SK-N-SH treated with all-trans-retinoic acid at 6 μM for 48 hours (cell line): ENCODE measurements around the gene TEC.
"Not testable (repeated sequence)": the region's sequence is repeated elsewhere in the genome, so short reads cannot be mapped to it uniquely, and the experiment has no call there.

Experiments
- ATAC-seq: fragments of 200-7000 bp; cut with Tn5 transposase; 3 replicates; pipeline ENCODE4 v1.9.1; 2020; ENCODE audit warnings: mild to moderate bottlenecking, moderate library complexity
- ARNTL ChIP-seq: fragments of 450-650 bp; formaldehyde crosslinking; IDR thresholded peaks from 2 replicates; pipeline ENCODE4 v1.5.0; 2020; ENCODE audit warnings: low read depth, mild to moderate bottlenecking, moderate library complexity, borderline replicate concordance
- BACH2 ChIP-seq: fragments of 250-450 bp; sonication (Bioruptor Pico); IDR thresholded peaks from 2 replicates; pipeline ENCODE4 v1.9.0; 2021; ENCODE audit warnings: mild to moderate bottlenecking, borderline replicate concordance
- CSDC2 ChIP-seq: fragments of 250-450 bp; sonication (Bioruptor Pico); IDR thresholded peaks from 2 replicates; pipeline ENCODE4 v1.5.0; 2020; ENCODE audit warnings: mild to moderate bottlenecking, moderate library complexity
- ESRRG ChIP-seq: fragments of 250-450 bp; sonication (Bioruptor Pico); IDR thresholded peaks from 2 replicates; pipeline ENCODE4 v1.6.1; 2021; ENCODE audit warnings: mild to moderate bottlenecking
- GLIS3 ChIP-seq: fragments of 250-450 bp; sonication (Bioruptor Pico); IDR thresholded peaks from 2 replicates; pipeline ENCODE4 v1.5.0; 2020; ENCODE audit warnings: mild to moderate bottlenecking, moderate library complexity
- ISL1 ChIP-seq: fragments of 250-450 bp; sonication (Bioruptor Pico); IDR thresholded peaks from 2 replicates; pipeline ENCODE4 v2.1.2; 2022; ENCODE audit warnings: mild to moderate bottlenecking, moderate library complexity
- OSR1 ChIP-seq: fragments of 250-450 bp; sonication (Bioruptor Pico); IDR thresholded peaks from 2 replicates; pipeline ENCODE4 v1.8.0; 2022; ENCODE audit warnings: moderate library complexity, mild to moderate bottlenecking, inconsistent platforms
- PPARA ChIP-seq: fragments of 250-450 bp; sonication (Bioruptor Pico); IDR thresholded peaks from 2 replicates; pipeline ENCODE4 v1.5.0; 2020; ENCODE audit warnings: mild to moderate bottlenecking, borderline replicate concordance
- RARB ChIP-seq: fragments of 250-450 bp; sonication (Bioruptor Pico); IDR thresholded peaks from 2 replicates; pipeline ENCODE4 v1.8.0; 2021; ENCODE audit warnings: mild to moderate bottlenecking, moderate library complexity
- SNAI2 ChIP-seq: fragments of 250-450 bp; sonication (Bioruptor Pico); IDR thresholded peaks from 2 replicates; pipeline ENCODE4 v1.5.0; 2020; ENCODE audit warnings: mild to moderate bottlenecking, moderate library complexity
- TCF4 ChIP-seq: fragments of 250-450 bp; sonication (Bioruptor Pico); IDR thresholded peaks from 2 replicates; pipeline ENCODE4 v1.8.0; 2021; ENCODE audit warnings: mild to moderate bottlenecking, moderate library complexity, borderline replicate concordance
- TOX ChIP-seq: fragments of 250-450 bp; sonication (Bioruptor Pico); IDR thresholded peaks from 2 replicates; pipeline ENCODE4 v1.8.0; 2021; ENCODE audit warnings: mild to moderate bottlenecking, moderate library complexity, borderline replicate concordance
- ZC3H10 ChIP-seq: fragments of 250-450 bp; sonication (Bioruptor Pico); IDR thresholded peaks from 2 replicates; pipeline ENCODE4 v1.5.1; 2021; ENCODE audit warnings: mild to moderate bottlenecking, moderate library complexity
- ZFP3 ChIP-seq: fragments of 250-450 bp; sonication (Bioruptor Pico); IDR thresholded peaks from 2 replicates; pipeline ENCODE4 v1.5.0; 2020; ENCODE audit warnings: mild to moderate bottlenecking, moderate library complexity
- ZFP30 ChIP-seq: fragments of 450-650 bp; formaldehyde crosslinking; IDR thresholded peaks from 2 replicates; pipeline ENCODE4 v1.5.0; 2022; ENCODE audit warnings: mild to moderate bottlenecking, moderate library complexity
- ZNF70 ChIP-seq: fragments of 450-650 bp; formaldehyde crosslinking; IDR thresholded peaks from 2 replicates; pipeline ENCODE4 v1.5.0; 2020; ENCODE audit warnings: mild to moderate bottlenecking, moderate library complexity
- ZNF8 ChIP-seq: fragments of 450-650 bp; formaldehyde crosslinking; IDR thresholded peaks from 2 replicates; pipeline ENCODE4 v1.5.0; 2020; ENCODE audit warnings: mild to moderate bottlenecking, moderate library complexity
- TF ChIP-seq, protein P1 (sequence below): fragments of 250-450 bp; sonication (Bioruptor Pico); IDR thresholded peaks from 2 replicates; pipeline ENCODE4 v1.5.1; 2020; ENCODE audit warnings: low read depth, mild to moderate bottlenecking, moderate library complexity
- TF ChIP-seq, protein P2 (sequence below): fragments of 250-450 bp; sonication (Bioruptor Pico); IDR thresholded peaks from 2 replicates; pipeline ENCODE4 v1.8.0; 2020; ENCODE audit warnings: mild to moderate bottlenecking, moderate library complexity, borderline replicate concordance
- TF ChIP-seq, protein P3 (sequence below): fragments of 250-450 bp; sonication (Bioruptor Pico); IDR thresholded peaks from 2 replicates; pipeline ENCODE4 v1.5.0; 2020; ENCODE audit warnings: mild to moderate bottlenecking, moderate library complexity
- TF ChIP-seq, protein P4 (sequence below): fragments of 250-450 bp; sonication (Bioruptor Pico); IDR thresholded peaks from 2 replicates; pipeline ENCODE4 v1.5.1; 2021; ENCODE audit warnings: mild to moderate bottlenecking, moderate library complexity

Gene TEC

DNA sequence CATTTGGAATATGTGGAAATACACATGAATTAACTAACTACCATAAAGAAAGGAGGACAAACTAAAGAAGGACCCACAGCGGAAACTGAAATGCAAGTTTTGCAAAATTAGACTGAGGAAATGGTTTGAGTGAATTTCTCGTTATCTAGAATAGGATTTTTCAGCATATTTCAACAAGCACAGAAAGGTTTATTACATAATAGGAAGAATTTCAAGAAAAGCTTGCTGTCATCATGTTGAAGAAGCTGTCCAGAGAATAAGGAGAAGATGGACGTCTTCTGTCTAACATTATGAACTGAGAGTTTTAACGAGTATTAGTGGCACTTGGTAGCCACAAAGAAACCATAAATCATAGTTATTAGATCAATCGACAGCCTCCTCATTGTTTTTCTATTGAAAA is 45.0 kb downstream of the TEC start (continued):
- TF ChIP-seq GLIS3 (CRISPR knock-in tag) = no peak
- TF ChIP-seq, protein P1, sequence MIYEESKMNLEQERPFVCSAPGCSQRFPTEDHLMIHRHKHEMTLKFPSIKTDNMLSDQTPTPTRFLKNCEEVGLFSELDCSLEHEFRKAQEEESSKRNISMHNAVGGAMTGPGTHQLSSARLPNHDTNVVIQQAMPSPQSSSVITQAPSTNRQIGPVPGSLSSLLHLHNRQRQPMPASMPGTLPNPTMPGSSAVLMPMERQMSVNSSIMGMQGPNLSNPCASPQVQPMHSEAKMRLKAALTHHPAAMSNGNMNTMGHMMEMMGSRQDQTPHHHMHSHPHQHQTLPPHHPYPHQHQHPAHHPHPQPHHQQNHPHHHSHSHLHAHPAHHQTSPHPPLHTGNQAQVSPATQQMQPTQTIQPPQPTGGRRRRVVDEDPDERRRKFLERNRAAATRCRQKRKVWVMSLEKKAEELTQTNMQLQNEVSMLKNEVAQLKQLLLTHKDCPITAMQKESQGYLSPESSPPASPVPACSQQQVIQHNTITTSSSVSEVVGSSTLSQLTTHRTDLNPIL (CRISPR knock-in tag) = no peak

DNA sequence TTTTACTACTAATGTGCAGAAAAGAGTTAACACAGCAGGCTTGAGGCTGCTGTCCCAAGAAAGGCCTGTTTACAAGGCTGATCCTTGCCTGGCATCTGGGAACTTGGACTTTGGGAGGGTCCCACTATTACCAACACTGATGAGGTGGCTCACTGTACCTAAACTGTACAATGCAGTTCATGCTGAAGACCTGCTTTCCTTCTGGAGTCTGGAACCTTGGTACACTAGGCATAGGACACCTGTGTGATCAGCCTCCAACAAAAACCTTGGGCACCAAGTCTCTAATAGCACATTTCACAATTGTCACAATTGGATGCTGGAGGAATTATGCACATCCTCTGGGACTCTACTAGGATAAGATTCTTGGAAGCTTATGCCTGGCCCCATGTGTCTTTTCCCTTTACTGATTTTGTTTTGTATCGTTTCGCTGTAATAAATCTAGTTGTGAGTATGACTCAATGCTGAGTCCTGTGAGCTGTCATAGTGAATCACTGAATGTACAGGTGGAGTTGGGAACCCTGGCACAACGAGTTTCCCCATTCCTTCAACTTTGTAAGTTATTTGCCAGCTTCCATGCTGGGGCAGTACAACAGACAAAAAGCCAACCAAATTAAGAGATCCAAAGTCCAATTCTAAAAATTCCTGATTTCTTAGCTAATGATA is 45.9 kb downstream of the TEC start:
- TF ChIP-seq ESRRG (no peak), ZNF70 (CRISPR knock-in tag) (no peak), ZFP3 (CRISPR knock-in tag) (no peak), TOX (CRISPR knock-in tag) (no peak), BACH2 (CRISPR knock-in tag) (no peak), OSR1 (CRISPR knock-in tag) (no peak), ARNTL (CRISPR knock-in tag) (no peak), GLIS3 (CRISPR knock-in tag) (no peak), SNAI2 (no peak), ZNF8 (CRISPR knock-in tag) (no peak), ISL1 (CRISPR knock-in tag) (no peak), ZC3H10 (CRISPR knock-in tag) (no peak), TCF4 (CRISPR knock-in tag) (no peak), PPARA (CRISPR knock-in tag) (no peak)
- TF ChIP-seq, protein P1 (CRISPR knock-in tag) = no peak
- TF ChIP-seq, protein P2, sequence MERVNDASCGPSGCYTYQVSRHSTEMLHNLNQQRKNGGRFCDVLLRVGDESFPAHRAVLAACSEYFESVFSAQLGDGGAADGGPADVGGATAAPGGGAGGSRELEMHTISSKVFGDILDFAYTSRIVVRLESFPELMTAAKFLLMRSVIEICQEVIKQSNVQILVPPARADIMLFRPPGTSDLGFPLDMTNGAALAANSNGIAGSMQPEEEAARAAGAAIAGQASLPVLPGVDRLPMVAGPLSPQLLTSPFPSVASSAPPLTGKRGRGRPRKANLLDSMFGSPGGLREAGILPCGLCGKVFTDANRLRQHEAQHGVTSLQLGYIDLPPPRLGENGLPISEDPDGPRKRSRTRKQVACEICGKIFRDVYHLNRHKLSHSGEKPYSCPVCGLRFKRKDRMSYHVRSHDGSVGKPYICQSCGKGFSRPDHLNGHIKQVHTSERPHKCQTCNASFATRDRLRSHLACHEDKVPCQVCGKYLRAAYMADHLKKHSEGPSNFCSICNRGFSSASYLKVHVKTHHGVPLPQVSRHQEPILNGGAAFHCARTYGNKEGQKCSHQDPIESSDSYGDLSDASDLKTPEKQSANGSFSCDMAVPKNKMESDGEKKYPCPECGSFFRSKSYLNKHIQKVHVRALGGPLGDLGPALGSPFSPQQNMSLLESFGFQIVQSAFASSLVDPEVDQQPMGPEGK = no peak
- ATAC-seq = peak; percentile 91

DNA sequence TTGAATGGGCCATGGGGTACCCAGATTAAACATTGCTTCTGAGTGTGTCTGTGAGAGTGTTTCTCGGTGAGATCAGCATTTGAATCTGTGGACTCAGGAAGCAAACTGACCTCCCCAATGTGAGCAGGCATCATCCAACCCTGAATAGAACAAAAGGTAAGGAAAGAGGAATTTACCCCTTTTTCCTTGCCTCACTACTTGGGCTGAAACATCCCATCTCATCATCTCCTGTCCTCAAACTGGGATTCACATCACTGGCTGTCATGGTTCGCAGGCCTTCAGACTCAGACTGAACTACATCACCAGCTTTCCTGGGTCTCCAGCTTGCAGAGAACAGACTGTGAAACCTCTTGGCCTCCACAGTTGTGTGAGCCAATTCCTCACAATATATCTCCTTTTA is 47.1 kb downstream of the TEC start:
- no peak for ATAC-seq
- TF ChIP-seq TOX (CRISPR knock-in tag) (no peak), CSDC2 (CRISPR knock-in tag) (no peak), ZC3H10 (CRISPR knock-in tag) (no peak), ZNF70 (CRISPR knock-in tag) (no peak), OSR1 (CRISPR knock-in tag) (no peak), RARB (CRISPR knock-in tag) (no peak), TCF4 (CRISPR knock-in tag) (no peak), PPARA (CRISPR knock-in tag) (no peak), GLIS3 (CRISPR knock-in tag) (no peak), ARNTL (CRISPR knock-in tag) (no peak), ISL1 (CRISPR knock-in tag) (no peak)
- TF ChIP-seq, protein P3, sequence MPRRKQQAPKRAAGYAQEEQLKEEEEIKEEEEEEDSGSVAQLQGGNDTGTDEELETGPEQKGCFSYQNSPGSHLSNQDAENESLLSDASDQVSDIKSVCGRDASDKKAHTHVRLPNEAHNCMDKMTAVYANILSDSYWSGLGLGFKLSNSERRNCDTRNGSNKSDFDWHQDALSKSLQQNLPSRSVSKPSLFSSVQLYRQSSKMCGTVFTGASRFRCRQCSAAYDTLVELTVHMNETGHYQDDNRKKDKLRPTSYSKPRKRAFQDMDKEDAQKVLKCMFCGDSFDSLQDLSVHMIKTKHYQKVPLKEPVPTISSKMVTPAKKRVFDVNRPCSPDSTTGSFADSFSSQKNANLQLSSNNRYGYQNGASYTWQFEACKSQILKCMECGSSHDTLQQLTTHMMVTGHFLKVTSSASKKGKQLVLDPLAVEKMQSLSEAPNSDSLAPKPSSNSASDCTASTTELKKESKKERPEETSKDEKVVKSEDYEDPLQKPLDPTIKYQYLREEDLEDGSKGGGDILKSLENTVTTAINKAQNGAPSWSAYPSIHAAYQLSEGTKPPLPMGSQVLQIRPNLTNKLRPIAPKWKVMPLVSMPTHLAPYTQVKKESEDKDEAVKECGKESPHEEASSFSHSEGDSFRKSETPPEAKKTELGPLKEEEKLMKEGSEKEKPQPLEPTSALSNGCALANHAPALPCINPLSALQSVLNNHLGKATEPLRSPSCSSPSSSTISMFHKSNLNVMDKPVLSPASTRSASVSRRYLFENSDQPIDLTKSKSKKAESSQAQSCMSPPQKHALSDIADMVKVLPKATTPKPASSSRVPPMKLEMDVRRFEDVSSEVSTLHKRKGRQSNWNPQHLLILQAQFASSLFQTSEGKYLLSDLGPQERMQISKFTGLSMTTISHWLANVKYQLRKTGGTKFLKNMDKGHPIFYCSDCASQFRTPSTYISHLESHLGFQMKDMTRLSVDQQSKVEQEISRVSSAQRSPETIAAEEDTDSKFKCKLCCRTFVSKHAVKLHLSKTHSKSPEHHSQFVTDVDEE (CRISPR knock-in tag) = no peak

DNA sequence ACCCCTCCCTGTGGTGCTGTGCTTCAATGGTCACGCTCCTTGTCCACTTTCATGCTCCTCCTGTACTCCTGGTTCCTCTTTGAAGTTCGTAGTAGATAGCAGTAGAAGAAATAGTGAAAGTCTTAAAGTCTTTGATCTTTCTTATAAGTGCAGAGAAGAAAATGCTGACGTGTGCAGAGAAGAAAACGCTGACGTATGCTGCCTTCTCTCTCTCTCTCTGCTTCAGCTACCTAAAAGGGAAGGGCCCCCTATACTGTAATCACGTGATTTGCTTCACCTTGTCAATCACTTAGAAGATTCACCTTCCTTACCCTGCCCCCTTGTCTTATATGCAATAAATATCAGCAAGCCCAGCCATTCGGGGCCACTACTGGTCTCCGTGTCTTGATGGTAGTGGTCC is 50.2 kb downstream of the TEC start:
- not testable (repeated sequence) for ATAC-seq

DNA sequence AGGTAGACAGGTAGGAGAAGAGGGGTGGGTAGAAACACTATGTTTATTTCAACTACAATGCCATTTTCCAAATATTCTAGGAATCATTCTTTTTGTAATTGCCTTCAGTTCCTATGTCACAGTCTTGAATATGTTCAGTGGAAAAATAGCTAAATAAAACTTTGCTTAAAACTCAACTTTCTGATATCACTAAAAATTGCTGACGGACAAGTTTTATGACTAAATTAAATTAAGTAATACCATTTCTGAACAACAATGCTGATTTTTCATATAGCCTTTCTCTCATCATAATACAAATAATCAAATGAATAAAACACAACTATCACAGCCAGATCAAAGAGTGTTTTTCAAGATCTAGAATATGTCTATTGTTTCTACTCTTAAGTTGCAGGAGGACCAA is 53.1 kb downstream of the TEC start:
- no peak for ATAC-seq
- no peak for TF ChIP-seq ISL1 (CRISPR knock-in tag)
- TF ChIP-seq ZFP30 (CRISPR knock-in tag) = no peak
- TF ChIP-seq, protein P4, sequence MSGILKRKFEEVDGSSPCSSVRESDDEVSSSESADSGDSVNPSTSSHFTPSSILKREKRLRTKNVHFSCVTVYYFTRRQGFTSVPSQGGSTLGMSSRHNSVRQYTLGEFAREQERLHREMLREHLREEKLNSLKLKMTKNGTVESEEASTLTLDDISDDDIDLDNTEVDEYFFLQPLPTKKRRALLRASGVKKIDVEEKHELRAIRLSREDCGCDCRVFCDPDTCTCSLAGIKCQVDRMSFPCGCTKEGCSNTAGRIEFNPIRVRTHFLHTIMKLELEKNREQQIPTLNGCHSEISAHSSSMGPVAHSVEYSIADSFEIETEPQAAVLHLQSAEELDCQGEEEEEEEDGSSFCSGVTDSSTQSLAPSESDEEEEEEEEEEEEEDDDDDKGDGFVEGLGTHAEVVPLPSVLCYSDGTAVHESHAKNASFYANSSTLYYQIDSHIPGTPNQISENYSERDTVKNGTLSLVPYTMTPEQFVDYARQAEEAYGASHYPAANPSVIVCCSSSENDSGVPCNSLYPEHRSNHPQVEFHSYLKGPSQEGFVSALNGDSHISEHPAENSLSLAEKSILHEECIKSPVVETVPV = no peak
- TF ChIP-seq, protein P2 = no peak
- TF ChIP-seq ZC3H10 (CRISPR knock-in tag) = no peak
- TF ChIP-seq ARNTL (CRISPR knock-in tag) = no peak
